ENCODE measurements around the gene GUCD1. TPM values are rescaled to one million over a fixed set of nuclear protein-coding genes. Genes with fewer than 3 reads are reported as not detected.
"Not testable (repeated sequence)": the region's sequence is repeated elsewhere in the genome, so short reads cannot be mapped to it uniquely, and the experiment has no call there.

GUCD1 gene
- total RNA-seq, 1 experiment from 2014 or later, result 87.4 TPM

GRCh38 chr22:24553597-24554312, 1.2 kb downstream of the GUCD1 start:
- Histone ChIP-seq H2BK15ac (ENCODE audit: low read depth, low read length) (no peak overlapping the region), H3K4ac (ENCODE audit: low read depth, low read length) (no peak overlapping the region), H3K27me3 (ENCODE audit: insufficient read depth, low read length) (no peaks in the 10 kb centered on the region), H3K4me1 (ENCODE audit: insufficient read depth, low read length) (peaks cover 3% of the 10 kb centered on the region), H4K20me1 (ENCODE audit: control insufficient read depth, insufficient read depth, insufficient read length) (peaks cover 2% of the 10 kb centered on the region), H2AFZ (ENCODE audit: low read length) (no peak overlapping the region), H3K18ac (ENCODE audit: insufficient read length, low read depth, low read length) (no peak overlapping the region), H3K79me2 (ENCODE audit: insufficient read depth, low read length) (peaks cover 39% of the 10 kb centered on the region; the same call in 1 of the 2 replicates), H3K23me2 (ENCODE audit: insufficient read length, low read depth, low read length, poor library complexity, severe bottlenecking) (peaks cover 16% of the 10 kb centered on the region), H3K4me2 (ENCODE audit: insufficient read depth, insufficient read length, low read length) (peak overlapping the region; percentile 70), H2BK5ac (ENCODE audit: insufficient read length, low read length) (no peak overlapping the region), H3K9me3 (ENCODE audit: control insufficient read depth, low read depth, low read length) (no peaks in the 10 kb centered on the region), H4K91ac (ENCODE audit: insufficient read length, low read depth, low read length) (no peak overlapping the region), H4K8ac (replicated peaks; ENCODE audit: insufficient read length, low read depth, low read length) (no peak overlapping the region), H3K9ac (ENCODE audit: extremely low read depth, insufficient read length, low read length) (peak overlapping the region; percentile 80), H2BK120ac (ENCODE audit: low read depth, low read length, poor library complexity, severe bottlenecking) (no peak overlapping the region), H3T11ph (ENCODE audit: low read length) (no peak overlapping the region), H2BK20ac (ENCODE audit: low read depth, low read length, poor library complexity, severe bottlenecking) (no peak overlapping the region), H3K56ac (ENCODE audit: insufficient read length, low read depth, low read length) (no peak overlapping the region), H4K5ac (ENCODE audit: insufficient read length, low read depth, low read length) (no peak overlapping the region), H2BK12ac (ENCODE audit: insufficient read length, low read depth, low read length) (no peak overlapping the region), H3K23ac (ENCODE audit: insufficient read length, low read depth, low read length) (no peak overlapping the region), H3K27ac (ENCODE audit: insufficient read length, low read depth, low read length) (no peak overlapping the region), H3K79me1 (ENCODE audit: insufficient read depth, low read depth, low read length, poor library complexity, severe bottlenecking) (peaks cover 11% of the 10 kb centered on the region), H2AK5ac (ENCODE audit: insufficient read length, low read length) (no peak overlapping the region), H3K14ac (ENCODE audit: insufficient read depth, low read length) (no peak overlapping the region)
- no peak for DNase-seq
- peak overlapping the region; percentile 94 to 99 for H3K4me3 Mint-ChIP-seq
- H3K4me1 Mint-ChIP-seq, result peaks cover 27 to 33% of the 10 kb centered on the region in 2 experiments
- WGBS (ENCODE audit: extremely low coverage, insufficient read length, low lambda C conversion rate), result no CpG with 5 or more reads among the region's 12 CpGs
- H3K27me3 Mint-ChIP-seq (ENCODE audit: low read depth), result no peaks in the 10 kb centered on the region
- H3K9me3 Mint-ChIP-seq, result peaks cover 2% of the 10 kb centered on the region in 2 experiments; a peak in 3 of 5 replicates
- H3K27ac Mint-ChIP-seq, result peak overlapping the region in 2 of 3 experiments; percentile 85 to 95; a peak in 4 of 7 replicates
- TF ChIP-seq CTCF (conservative IDR thresholded peaks at IDR 0.05), result no peak
- peaks cover 22 to 28% (median 28%) of the 10 kb centered on the region in 3 experiments for H3K36me3 Mint-ChIP-seq (ENCODE audit: insufficient read depth in 1 of 3, low read depth in 3 of 3)

GRCh38 chr22:24552503-24553286, 2.2 kb downstream of the GUCD1 start:
- Mint-ChIP-seq H3K36me3 (ENCODE audit: insufficient read depth in 1 of 3, low read depth in 3 of 3) (peaks cover 12 to 28% (median 26%) of the 10 kb centered on the region in 3 experiments), H3K4me1 (peaks cover 27 to 33% of the 10 kb centered on the region in 2 experiments), H3K4me3 (peak overlapping the region in 1 of 2 experiments; percentile 94; a peak in 1 of 5 replicates), H3K27ac (peak overlapping the region in 2 of 3 experiments; percentile 7 to 49; a peak in 2 of 7 replicates)
- WGBS (ENCODE audit: extremely low coverage, insufficient read length, low lambda C conversion rate), result no CpG with 5 or more reads among the region's 10 CpGs
- H3T11ph ChIP-seq (ENCODE audit: low read length); H3K79me1 ChIP-seq (ENCODE audit: insufficient read depth, low read depth, low read length, poor library complexity, severe bottlenecking); H3K4ac ChIP-seq (ENCODE audit: low read depth, low read length); H2BK15ac ChIP-seq (ENCODE audit: low read depth, low read length); H2BK5ac ChIP-seq (ENCODE audit: insufficient read length, low read length); H3K27ac ChIP-seq (ENCODE audit: insufficient read length, low read depth, low read length); H3K56ac ChIP-seq (ENCODE audit: insufficient read length, low read depth, low read length); H3K27me3 Mint-ChIP-seq (ENCODE audit: low read depth); DNase-seq; H3K9ac ChIP-seq (ENCODE audit: extremely low read depth, insufficient read length, low read length); H4K8ac ChIP-seq (replicated peaks; ENCODE audit: insufficient read length, low read depth, low read length); H2BK120ac ChIP-seq (ENCODE audit: low read depth, low read length, poor library complexity, severe bottlenecking); H2AK5ac ChIP-seq (ENCODE audit: insufficient read length, low read length); H3K9me3 ChIP-seq (ENCODE audit: control insufficient read depth, low read depth, low read length); H3K14ac ChIP-seq (ENCODE audit: insufficient read depth, low read length); H3K23ac ChIP-seq (ENCODE audit: insufficient read length, low read depth, low read length); H2BK20ac ChIP-seq (ENCODE audit: low read depth, low read length, poor library complexity, severe bottlenecking); H3K9me3 Mint-ChIP-seq; H3K18ac ChIP-seq (ENCODE audit: insufficient read length, low read depth, low read length); H4K20me1 ChIP-seq (ENCODE audit: control insufficient read depth, insufficient read depth, insufficient read length); H2AFZ ChIP-seq (ENCODE audit: low read length); H3K27me3 ChIP-seq (ENCODE audit: insufficient read depth, low read length); H4K91ac ChIP-seq (ENCODE audit: insufficient read length, low read depth, low read length); H3K4me2 ChIP-seq (ENCODE audit: insufficient read depth, insufficient read length, low read length); H3K4me1 ChIP-seq (ENCODE audit: insufficient read depth, low read length); H4K5ac ChIP-seq (ENCODE audit: insufficient read length, low read depth, low read length); H2BK12ac ChIP-seq (ENCODE audit: insufficient read length, low read depth, low read length): not testable (repeated sequence)
- Histone ChIP-seq H3K79me2 (ENCODE audit: insufficient read depth, low read length) (peaks cover 30% of the 10 kb centered on the region; the same call in 1 of the 2 replicates), H3K23me2 (ENCODE audit: insufficient read length, low read depth, low read length, poor library complexity, severe bottlenecking) (peaks cover 16% of the 10 kb centered on the region)
